ENCODE results near the gene PRMT3.
"Not testable (repeated sequence)": the region's sequence is repeated elsewhere in the genome, so short reads cannot be mapped to it uniquely, and the experiment has no call there.

The PRMT3 gene

DNA sequence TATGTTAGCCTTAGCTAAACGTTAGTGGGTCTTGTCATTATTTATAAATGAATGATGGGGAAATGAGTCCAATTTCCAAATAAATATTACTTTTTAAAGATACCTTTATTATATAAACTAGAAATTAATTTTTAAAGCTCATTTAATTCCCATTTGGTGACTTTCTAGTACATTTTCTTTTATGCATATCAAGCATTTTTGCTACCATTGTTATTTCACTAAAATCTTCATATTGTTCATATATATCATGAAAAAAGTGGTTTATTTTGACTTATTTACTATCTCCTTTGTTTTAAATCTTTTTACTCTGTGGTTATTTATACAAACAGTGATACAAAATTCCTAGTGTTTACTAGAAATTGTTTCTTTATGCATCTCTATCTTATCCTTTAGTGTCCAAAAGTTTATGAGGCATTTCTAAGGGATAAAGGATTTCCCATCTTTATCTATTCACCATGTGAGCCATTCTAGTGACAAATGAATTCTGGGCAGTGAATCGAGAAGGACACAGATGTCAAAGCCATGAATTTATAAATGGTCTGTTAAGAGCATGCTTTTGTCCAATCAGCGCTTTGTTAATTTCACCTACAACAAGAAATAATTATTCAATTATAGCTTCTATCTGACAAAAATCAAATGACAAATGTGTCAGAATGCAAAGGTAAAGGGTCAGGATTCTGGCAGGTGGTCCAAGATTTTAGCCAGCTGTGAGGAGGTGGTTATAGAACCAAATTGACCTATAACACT lies 70.6 kb downstream of the PRMT3 start:
- Histone ChIP-seq H3K9me3 (ENCODE audit: control insufficient read depth, insufficient read depth, low read length) (no peaks in the 10 kb centered on the region), H3K36me3 (ENCODE audit: insufficient read depth, low read length) (no peaks in the 10 kb centered on the region), H3K4me1 (ENCODE audit: insufficient read depth, low read length) (no peaks in the 10 kb centered on the region), H3K9ac (ENCODE audit: low read depth, low read length) (no peak overlapping the region)

DNA sequence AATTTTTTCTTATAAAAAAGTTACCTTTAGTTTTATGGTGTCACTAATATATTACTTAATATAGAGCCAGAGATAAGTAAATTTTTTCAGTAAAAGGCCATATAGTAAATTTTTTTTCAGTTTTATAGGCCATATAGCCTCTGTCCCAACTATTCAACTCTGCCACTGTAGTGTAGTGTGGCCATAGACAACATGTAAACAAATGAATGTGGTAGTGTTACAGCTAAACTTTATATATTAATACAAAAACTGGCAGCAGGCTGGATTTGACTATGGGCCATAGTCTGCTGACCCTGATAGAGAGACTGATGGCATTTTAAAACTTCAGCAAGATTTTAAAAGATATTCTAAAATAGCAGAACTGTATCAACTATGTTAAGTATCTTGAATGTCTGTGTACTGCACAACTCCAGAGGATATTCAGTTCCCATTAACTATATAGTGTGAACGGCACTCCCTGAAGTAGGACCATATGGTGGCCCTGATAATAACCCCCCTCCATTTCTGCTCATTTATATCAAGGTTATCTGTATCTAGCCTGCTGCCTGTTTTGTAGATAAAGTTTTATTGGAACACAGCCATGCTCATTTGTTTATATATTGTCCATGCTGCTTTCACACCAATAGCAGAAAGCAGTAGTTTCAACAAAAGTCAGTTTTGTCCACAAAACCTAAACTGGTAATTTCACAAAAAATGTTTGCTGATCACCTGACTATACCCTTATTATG lies 71.6 kb downstream of the PRMT3 start:
- no peaks in the 10 kb centered on the region for H3K36me3 ChIP-seq (ENCODE audit: insufficient read depth, low read length)
- H3K9me3 ChIP-seq (ENCODE audit: control insufficient read depth, insufficient read depth, low read length): no peaks in the 10 kb centered on the region
- no peak overlapping the region for H3K9ac ChIP-seq (ENCODE audit: low read depth, low read length)
- H3K4me1 ChIP-seq (ENCODE audit: insufficient read depth, low read length): no peaks in the 10 kb centered on the region

GRCh38 chr11:20459865-20460264 lies 72.3 kb downstream of the PRMT3 start:
- no peaks in the 10 kb centered on the region for H3K9me3 ChIP-seq (ENCODE audit: control insufficient read depth, insufficient read depth, low read length)
- H3K9ac ChIP-seq (ENCODE audit: low read depth, low read length): no peak overlapping the region
- no peaks in the 10 kb centered on the region for H3K4me1 ChIP-seq (ENCODE audit: insufficient read depth, low read length)
- no peaks in the 10 kb centered on the region for H3K36me3 ChIP-seq (ENCODE audit: insufficient read depth, low read length)

DNA sequence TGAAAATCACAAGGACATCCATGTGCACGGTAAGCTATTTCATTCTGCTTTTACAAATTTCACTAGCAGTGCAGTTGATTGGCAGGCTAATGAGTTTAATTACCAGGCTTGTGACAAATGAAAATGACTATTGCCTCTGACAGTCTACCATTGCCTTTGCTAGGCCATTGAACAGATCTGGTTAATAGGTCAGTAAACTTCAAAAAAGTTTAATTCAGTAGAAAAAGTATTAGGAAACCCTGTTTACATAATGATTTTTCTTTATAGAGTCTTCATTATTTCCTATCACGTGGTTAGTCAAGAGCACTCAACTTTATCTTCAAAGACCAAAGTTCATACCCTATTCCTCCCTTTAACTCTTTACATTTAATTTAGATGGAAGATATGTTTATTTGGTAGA lies 77.0 kb downstream of the PRMT3 start:
- no peaks in the 10 kb centered on the region for H3K9me3 ChIP-seq (ENCODE audit: control insufficient read depth, insufficient read depth, low read length)
- no peaks in the 10 kb centered on the region for H3K4me1 ChIP-seq (ENCODE audit: insufficient read depth, low read length)
- H3K36me3 ChIP-seq (ENCODE audit: insufficient read depth, low read length): no peaks in the 10 kb centered on the region
- H3K9ac ChIP-seq (ENCODE audit: low read depth, low read length): no peak overlapping the region

DNA sequence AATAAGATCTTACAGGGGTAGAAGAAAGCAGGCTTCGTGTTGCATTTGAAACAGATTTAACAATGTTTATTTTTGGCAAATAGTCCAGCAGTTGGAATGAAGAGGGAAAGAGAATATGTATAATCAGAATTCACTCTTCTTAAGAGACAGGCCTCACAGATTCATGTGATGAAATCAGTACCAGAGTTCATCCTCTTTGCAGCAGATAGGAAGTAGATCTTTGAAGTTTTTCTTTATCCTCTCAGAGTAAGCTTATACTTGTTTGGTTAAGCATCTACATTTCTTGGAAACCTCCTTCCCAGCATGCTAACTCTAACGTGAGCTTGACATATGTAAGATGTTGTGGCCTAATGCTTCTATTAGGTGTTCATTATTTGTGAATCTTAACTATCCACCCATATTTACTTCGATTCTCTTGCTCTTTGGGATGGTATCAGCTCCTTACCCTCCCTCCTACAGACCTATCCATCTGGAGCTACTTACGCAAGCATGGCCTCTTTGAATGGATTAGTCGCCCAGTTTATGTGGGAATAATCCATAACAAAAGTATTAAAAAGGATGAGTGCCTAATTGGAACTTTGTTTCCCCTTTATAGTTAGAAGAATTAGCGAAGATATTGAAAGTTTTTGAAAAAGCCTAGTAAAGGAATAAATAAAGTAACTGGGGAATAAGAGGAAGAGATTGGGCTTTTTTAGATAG lies 80.1 kb downstream of the PRMT3 start:
- Histone ChIP-seq H3K9ac (ENCODE audit: low read depth, low read length) (no peak overlapping the region), H3K4me1 (ENCODE audit: insufficient read depth, low read length) (no peaks in the 10 kb centered on the region), H3K36me3 (ENCODE audit: insufficient read depth, low read length) (no peaks in the 10 kb centered on the region), H3K9me3 (ENCODE audit: control insufficient read depth, insufficient read depth, low read length) (no peaks in the 10 kb centered on the region)

DNA sequence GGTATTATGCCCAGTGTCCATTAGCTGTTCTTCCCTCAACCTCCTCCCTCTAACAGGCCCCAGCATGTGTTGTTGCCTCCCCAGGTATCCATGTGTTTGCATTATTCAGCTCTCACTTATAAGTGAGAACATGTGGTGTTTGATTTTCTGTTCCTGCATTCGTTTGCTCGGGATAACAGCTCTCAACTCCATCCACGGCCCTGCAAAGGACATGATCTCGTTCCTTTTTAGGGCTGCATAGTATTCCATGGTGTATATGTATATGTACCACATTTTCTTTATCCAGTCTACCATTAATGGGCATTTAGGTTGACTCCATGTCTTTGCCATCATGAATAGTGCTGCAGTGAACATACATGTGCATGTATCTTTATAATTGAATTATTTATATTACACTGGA lies 82.8 kb downstream of the PRMT3 start:
- no peaks in the 10 kb centered on the region for H3K36me3 ChIP-seq (ENCODE audit: insufficient read depth, low read length)
- peaks cover 12% of the 10 kb centered on the region for H3K4me1 ChIP-seq (ENCODE audit: insufficient read depth, low read length)
- H3K9ac ChIP-seq (ENCODE audit: low read depth, low read length): no peak overlapping the region
- no peaks in the 10 kb centered on the region for H3K9me3 ChIP-seq (ENCODE audit: control insufficient read depth, insufficient read depth, low read length)

GRCh38 chr11:20471929-20472328 lies 84.4 kb downstream of the PRMT3 start:
- H3K36me3 ChIP-seq (ENCODE audit: insufficient read depth, low read length); H3K9ac ChIP-seq (ENCODE audit: low read depth, low read length); H3K9me3 ChIP-seq (ENCODE audit: control insufficient read depth, insufficient read depth, low read length): not testable (repeated sequence)
- peaks cover 13% of the 10 kb centered on the region for H3K4me1 ChIP-seq (ENCODE audit: insufficient read depth, low read length)

DNA sequence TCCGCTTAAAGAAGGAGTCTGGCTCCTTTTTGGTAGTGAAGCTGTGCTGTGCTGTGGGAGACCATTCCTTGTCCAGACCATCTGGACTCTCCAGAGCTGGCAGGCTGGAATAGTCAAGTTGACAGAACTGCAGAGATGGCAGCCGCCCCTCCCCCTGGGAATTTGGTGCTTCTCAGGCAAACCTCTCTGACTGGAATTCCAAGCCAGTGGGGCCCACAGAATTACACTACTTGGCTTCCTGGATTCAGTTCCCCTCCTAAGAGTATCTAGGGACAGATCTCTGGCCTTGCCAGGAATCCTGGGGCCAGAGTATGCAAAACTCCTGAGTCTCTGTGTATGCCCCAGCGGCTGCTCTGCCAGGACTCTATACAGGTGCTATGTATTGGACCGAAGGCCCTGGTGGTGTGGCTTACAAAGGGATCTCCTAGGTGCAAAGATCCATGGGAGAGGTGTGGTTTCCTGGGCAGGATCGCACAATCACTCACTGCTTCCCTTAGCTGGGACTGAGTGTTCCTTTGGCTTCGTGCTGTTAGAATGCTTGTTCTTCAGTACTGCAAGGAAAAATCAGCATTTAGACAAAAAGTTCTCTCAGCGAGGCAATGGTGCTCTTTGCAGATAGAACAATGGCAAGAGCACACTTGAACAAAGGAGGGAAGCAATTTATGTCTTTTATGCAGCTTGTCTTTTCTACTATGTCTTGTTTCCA lies 86.8 kb downstream of the PRMT3 start:
- Histone ChIP-seq H3K9ac (ENCODE audit: low read depth, low read length) (no peak overlapping the region; the same call in 1 of the 2 replicates), H3K9me3 (ENCODE audit: control insufficient read depth, insufficient read depth, low read length) (no peaks in the 10 kb centered on the region), H3K4me1 (ENCODE audit: insufficient read depth, low read length) (peaks cover 25% of the 10 kb centered on the region), H3K36me3 (ENCODE audit: insufficient read depth, low read length) (no peaks in the 10 kb centered on the region)

DNA sequence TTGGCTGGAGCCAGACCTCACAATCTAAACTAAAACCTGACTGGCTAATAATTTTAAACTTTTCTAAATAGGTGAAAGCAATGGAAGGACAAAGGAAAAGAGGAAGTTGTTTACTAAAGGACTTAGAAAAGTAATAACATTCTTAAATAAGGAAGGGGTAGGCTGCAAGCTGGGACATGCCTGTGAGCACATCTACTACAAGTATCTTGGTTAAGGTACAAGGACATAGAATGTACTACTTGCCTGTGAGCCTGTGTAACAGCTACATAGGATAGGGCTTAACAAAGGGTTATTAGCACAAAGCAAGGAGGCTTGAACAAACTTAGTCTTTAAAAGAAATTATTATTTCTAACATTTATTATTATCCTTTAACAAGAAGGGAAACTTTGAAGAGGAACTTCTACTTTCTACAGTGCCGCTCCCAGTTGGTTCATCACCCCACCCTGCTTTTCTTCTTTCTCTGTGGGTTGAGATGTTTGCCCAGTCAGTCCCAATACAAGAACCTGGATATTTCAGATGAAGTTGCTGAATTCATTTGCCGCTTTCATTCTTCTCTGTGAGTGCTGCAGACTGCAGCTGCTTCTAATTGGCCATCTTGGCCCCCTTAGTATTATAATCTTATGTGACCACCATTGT lies 87.5 kb downstream of the PRMT3 start:
- Histone ChIP-seq H3K9ac (ENCODE audit: low read depth, low read length) (no peak overlapping the region; the same call in 1 of the 2 replicates), H3K36me3 (ENCODE audit: insufficient read depth, low read length) (no peaks in the 10 kb centered on the region), H3K9me3 (ENCODE audit: control insufficient read depth, insufficient read depth, low read length) (no peaks in the 10 kb centered on the region)

DNA sequence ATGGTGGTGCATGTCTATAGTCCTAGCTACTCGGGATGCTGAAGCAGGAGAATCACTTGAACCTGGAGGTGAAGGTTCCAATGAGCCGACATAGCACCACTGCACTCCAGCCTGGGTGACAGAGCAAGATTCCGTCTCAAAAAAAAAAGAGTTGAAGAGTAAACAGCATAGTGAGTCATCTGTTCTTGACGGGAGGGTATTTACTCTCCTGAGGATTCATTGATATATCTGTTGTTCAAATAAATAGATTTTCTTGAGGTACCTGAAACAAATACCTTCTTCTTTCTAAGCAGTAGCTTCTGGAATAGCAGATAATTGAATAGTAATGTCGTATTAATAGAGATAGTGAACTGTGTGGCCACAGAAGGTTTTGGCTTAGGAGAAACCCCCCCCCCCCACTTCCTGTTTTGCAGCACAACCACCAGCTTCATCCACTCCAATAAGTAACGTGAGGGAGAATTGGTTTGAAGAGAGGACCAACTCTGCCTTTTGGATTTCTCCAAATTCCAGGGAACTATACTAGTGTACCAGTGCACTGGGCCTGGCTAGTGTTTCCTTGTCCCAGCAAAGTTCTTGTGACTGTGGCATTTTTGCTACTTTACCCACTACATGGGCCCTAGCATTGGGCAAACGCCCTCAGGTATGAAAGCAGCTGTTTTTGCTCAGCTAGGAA lies 90.0 kb downstream of the PRMT3 start:
- Histone ChIP-seq H3K36me3 (ENCODE audit: insufficient read depth, low read length) (no peaks in the 10 kb centered on the region), H3K9me3 (ENCODE audit: control insufficient read depth, insufficient read depth, low read length) (no peaks in the 10 kb centered on the region), H3K9ac (ENCODE audit: low read depth, low read length) (no peak overlapping the region), H3K4me1 (ENCODE audit: insufficient read depth, low read length) (peaks cover 25% of the 10 kb centered on the region)

More for the DNA sequence above, 87.5 kb downstream of the PRMT3 start:
- peaks cover 25% of the 10 kb centered on the region for H3K4me1 ChIP-seq (ENCODE audit: insufficient read depth, low read length)

DNA sequence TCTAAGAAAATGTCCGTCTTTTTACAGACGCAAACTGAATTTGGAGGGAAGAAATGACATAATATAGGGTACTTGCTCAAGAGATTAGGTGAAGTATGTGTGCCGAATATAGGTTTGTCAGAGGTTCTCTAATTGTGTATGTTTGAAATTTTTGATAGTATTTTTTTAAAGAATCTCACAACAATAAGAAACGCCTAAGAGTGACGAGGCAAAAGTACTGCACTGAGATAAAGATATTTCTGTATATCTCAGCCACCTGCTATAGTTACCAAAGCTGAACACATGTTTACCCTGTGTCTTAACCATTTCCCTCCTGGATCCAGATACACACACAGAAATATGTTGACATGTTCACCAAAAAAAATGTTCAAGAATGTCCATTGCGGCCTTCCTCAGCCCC lies 92.0 kb downstream of the PRMT3 start:
- peaks cover 18% of the 10 kb centered on the region; the same call in 1 of the 2 replicates for H3K4me1 ChIP-seq (ENCODE audit: insufficient read depth, low read length)
- no peaks in the 10 kb centered on the region; the same call in 1 of the 2 replicates for H3K36me3 ChIP-seq (ENCODE audit: insufficient read depth, low read length)
- 0 out of 2 replicates have a peak, but pooled peaks cover 5% of the 10 kb centered on the region for H3K9me3 ChIP-seq (ENCODE audit: control insufficient read depth, insufficient read depth, low read length)
- no peak overlapping the region for H3K9ac ChIP-seq (ENCODE audit: low read depth, low read length)

GRCh38 chr11:20483931-20484330 lies 96.4 kb downstream of the PRMT3 start:
- H3K4me1 ChIP-seq (ENCODE audit: insufficient read depth, low read length): no peaks in the 10 kb centered on the region
- H3K9ac ChIP-seq (ENCODE audit: low read depth, low read length): no peak overlapping the region
- H3K36me3 ChIP-seq (ENCODE audit: insufficient read depth, low read length): no peaks in the 10 kb centered on the region; the same call in 1 of the 2 replicates
- 0 out of 2 replicates have a peak, but pooled peaks cover 5% of the 10 kb centered on the region for H3K9me3 ChIP-seq (ENCODE audit: control insufficient read depth, insufficient read depth, low read length)

GRCh38 chr11:20484416-20484815 lies 96.9 kb downstream of the PRMT3 start:
- H3K9me3 ChIP-seq (ENCODE audit: control insufficient read depth, insufficient read depth, low read length); H3K4me1 ChIP-seq (ENCODE audit: insufficient read depth, low read length); H3K9ac ChIP-seq (ENCODE audit: low read depth, low read length); H3K36me3 ChIP-seq (ENCODE audit: insufficient read depth, low read length): not testable (repeated sequence)

Data from ES-I3 (cell line).